Measurements from ENCODE around the gene EMC10. TPM values are rescaled to one million over a fixed set of nuclear protein-coding genes. Genes with fewer than 3 reads are reported as not detected.

The EMC10 gene
- total RNA-seq, 2 experiments from 2014 or later, result 33.4 to 34.7 TPM

Other genes starting within 250 kb of the EMC10 start
- 1 to 10 TPM; 9.1 to 9.7 TPM for gene KCNC3, start 147.1 kb upstream of the EMC10 start, total RNA-seq
- gene NAPSA, start 110.9 kb upstream of the EMC10 start, total RNA-seq, result 10 to 100 TPM; 44.0 to 63.4 TPM
- 10 to 100 TPM; 50.3 to 53.6 TPM for gene NR1H2, start 100.0 kb upstream of the EMC10 start, total RNA-seq
- 100 to 1,000 TPM; 220 to 227 TPM for gene POLD1, start 92.2 kb upstream of the EMC10 start, total RNA-seq
- gene SPIB, start 57.6 kb upstream of the EMC10 start, total RNA-seq, result under 1 TPM; 0.33 to 0.50 TPM
- gene MYBPC2, start 43.6 kb upstream of the EMC10 start, total RNA-seq, result under 1 TPM; 0.14 to 0.30 TPM
- under 1 TPM; 0.48 to 0.58 TPM for gene GARIN5A, start 341 bp downstream of the EMC10 start, total RNA-seq
- gene JOSD2, start 34.7 kb downstream of the EMC10 start, total RNA-seq, result 10 to 100 TPM; 17.4 to 28.1 TPM
- not detected for gene ASPDH, start 37.4 kb downstream of the EMC10 start, total RNA-seq
- gene LRRC4B, start 91.9 kb downstream of the EMC10 start, total RNA-seq, result not detected
- under 1 TPM; 0.11 to 0.16 TPM for gene SYT3, start 163.4 kb downstream of the EMC10 start, total RNA-seq
- gene C19orf81, start 172.9 kb downstream of the EMC10 start, total RNA-seq, result 1 to 10 TPM; 1.3 to 1.7 TPM
- gene SHANK1, start 243.3 kb downstream of the EMC10 start, total RNA-seq, result not detected
- 1 to 10 TPM in 1 of 2 experiments, under 1 TPM in 1; 0.64 to 1.0 TPM for gene CLEC11A, start 246.9 kb downstream of the EMC10 start, total RNA-seq

Measured in activated CD4-positive, alpha-beta T cell treated with anti-CD3 and anti-CD28 coated beads for 36 hours (primary cell).